22Rv1 (cell line): ENCODE measurements around the gene GPR176.

Experiments
- CTCF ChIP-seq: fragments of 450-650 bp; IDR thresholded peaks from 2 replicates; pipeline ENCODE4 v1.5.1; 2017; ENCODE audit warnings: mild to moderate bottlenecking
- ZFX ChIP-seq: fragments of 450-650 bp; IDR thresholded peaks from 2 replicates; pipeline ENCODE4 v1.6.1; 2017; ENCODE audit warnings: antibody characterized with exemption, borderline replicate concordance

GRCh38 chr15:39855400-39855799 lies 64.7 kb downstream of the GPR176 start:
- TF ChIP-seq CTCF, result no peak
- no peak for TF ChIP-seq ZFX
